Lung (tissue), 12 donors: ENCODE data around the gene CRHBP. TPM values are rescaled to one million over a fixed set of nuclear protein-coding genes. Genes with fewer than 3 reads are reported as not detected.
"Not testable (repeated sequence)": the region's sequence is repeated elsewhere in the genome, so short reads cannot be mapped to it uniquely, and the experiment has no call there.

Experiments
- ATAC-seq: fragments of 200-7000 bp; cut with Tn5 transposase; one replicate; pipeline ENCODE4 v1.9.1; 2020; ENCODE audit warnings: moderate number of reproducible peaks; ENCODE audit not compliant: insufficient read depth, low FRiP score
- DNase-seq, 3 donors: peaks; one replicate each; pipeline ENCODE4 v3.0.0-alpha.2; 2013 to 2017
- H3K27ac ChIP-seq, 2 donors: one replicate each; pipeline ENCODE4 v1.5.1; 2013; ENCODE audit warnings: mild to moderate bottlenecking in 2 of 2, moderate library complexity in 2 of 2, control low read depth in 1 of 2, inconsistent platforms in 1 of 2, low read depth in 1 of 2, low read length in 1 of 2
- H3K27me3 ChIP-seq, 3 donors: one replicate each; pipeline ENCODE4 v1.5.1; 2013; ENCODE audit warnings: low read length in 2 of 3; ENCODE audit not compliant: control insufficient read depth in 3 of 3, insufficient read depth in 3 of 3
- H3K36me3 ChIP-seq, 4 donors: one replicate each; pipeline ENCODE4 v1.5.1; 2013; ENCODE audit warnings: low read length in 4 of 4, mild to moderate bottlenecking in 1 of 4, moderate library complexity in 1 of 4; ENCODE audit not compliant: control insufficient read depth in 4 of 4, insufficient read depth in 4 of 4
- H3K4me1 ChIP-seq, 5 donors: one replicate each; pipeline ENCODE4 v1.5.1; 2013; ENCODE audit warnings: low read length in 5 of 5, mild to moderate bottlenecking in 2 of 5, moderate library complexity in 1 of 5; ENCODE audit not compliant: control insufficient read depth in 5 of 5, insufficient read depth in 5 of 5
- H3K4me3 ChIP-seq: one replicate; pipeline ENCODE4 v1.5.1; 2013; ENCODE audit warnings: mild to moderate bottlenecking, control low read depth, moderate library complexity
- H3K9ac ChIP-seq, 2 donors: one replicate each; pipeline ENCODE4 v1.5.1; 2013; ENCODE audit warnings: low read length in 2 of 2, control low read depth in 1 of 2; ENCODE audit not compliant: insufficient read depth in 1 of 2
- H3K9me3 ChIP-seq, 4 donors: one replicate each; pipeline ENCODE4 v1.5.1; 2013; ENCODE audit warnings: low read length in 3 of 4, mild to moderate bottlenecking in 1 of 4, moderate library complexity in 1 of 4; ENCODE audit not compliant: control insufficient read depth in 4 of 4, insufficient read depth in 3 of 4
- WGBS, 2 donors: extraction: QIAGEN DNeasy Blood & Tissue Kit; methylation state at CpG; one replicate each; pipeline ENCODE4 v1.1.7; 2013; 5-methylcytosine and 5-hydroxymethylcytosine counted together
- polyA plus RNA-seq, 2 donors: library from polyadenylated mRNA; stranded (reverse); fragments of 200-250 nt; gene quantifications; one replicate each; pipeline ENCODE4 v1.2.1, GENCODE V29; 2013
- total RNA-seq, 2 donors: library from RNA; depleted of rRNA in 1 of 2; stranded (reverse); fragments of >200 nt in 1 of 2; gene quantifications; one replicate each; pipeline ENCODE4 v1.2.1, GENCODE V29; 2014 to 2021
- TF ChIP-seq, protein P1 (sequence below): IDR thresholded peaks from 2 replicates; pipeline ENCODE4 v1.5.1; 2012; ENCODE audit warnings: mild to moderate bottlenecking; ENCODE audit errors: control extremely low read depth, extremely low read depth
- donor health status: control.
- donor health status: control.
- donor health status: Bipolar disorder and iron deficiency.
- donor health status: healthy.
- donor health status: DM: yes; HTN: yes; CAD: no.

CRHBP gene
- total and polyA plus RNA-seq, 4 donors, result 0.21 to 0.58 (median 0.33) TPM

DNA sequence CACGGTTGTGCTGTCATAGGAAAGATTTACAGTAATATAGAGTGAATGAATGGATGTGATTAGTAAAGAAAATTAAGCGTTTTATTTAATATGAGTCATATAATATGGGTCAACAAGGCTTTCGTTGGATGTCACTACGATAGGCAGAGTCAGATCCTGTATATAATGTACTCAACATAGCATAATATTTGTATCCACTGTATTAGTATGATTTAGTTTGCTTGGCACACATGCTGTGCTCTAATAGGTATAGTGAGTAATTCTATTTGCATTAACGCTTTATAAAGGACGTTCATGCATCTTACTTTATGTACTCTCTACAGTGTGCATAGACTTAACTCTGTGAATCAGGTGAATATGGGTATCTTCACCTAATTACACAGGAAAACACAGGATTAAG, 41.5 kb downstream of the CRHBP start:
- Histone ChIP-seq H3K9ac (no peak overlapping the region), H3K4me3 (no peak overlapping the region), H3K36me3 (no peaks in the 10 kb centered on the region), H3K27me3 (no peaks in the 10 kb centered on the region), H3K4me1 (no peaks in the 10 kb centered on the region), H3K27ac (no peak overlapping the region), H3K9me3 (no peaks in the 10 kb centered on the region)
- WGBS, 2 donors, result 78 to 85% methylated on average over 6 of the region's 6 CpGs
- ATAC-seq, result no peak
- TF ChIP-seq, protein P1, sequence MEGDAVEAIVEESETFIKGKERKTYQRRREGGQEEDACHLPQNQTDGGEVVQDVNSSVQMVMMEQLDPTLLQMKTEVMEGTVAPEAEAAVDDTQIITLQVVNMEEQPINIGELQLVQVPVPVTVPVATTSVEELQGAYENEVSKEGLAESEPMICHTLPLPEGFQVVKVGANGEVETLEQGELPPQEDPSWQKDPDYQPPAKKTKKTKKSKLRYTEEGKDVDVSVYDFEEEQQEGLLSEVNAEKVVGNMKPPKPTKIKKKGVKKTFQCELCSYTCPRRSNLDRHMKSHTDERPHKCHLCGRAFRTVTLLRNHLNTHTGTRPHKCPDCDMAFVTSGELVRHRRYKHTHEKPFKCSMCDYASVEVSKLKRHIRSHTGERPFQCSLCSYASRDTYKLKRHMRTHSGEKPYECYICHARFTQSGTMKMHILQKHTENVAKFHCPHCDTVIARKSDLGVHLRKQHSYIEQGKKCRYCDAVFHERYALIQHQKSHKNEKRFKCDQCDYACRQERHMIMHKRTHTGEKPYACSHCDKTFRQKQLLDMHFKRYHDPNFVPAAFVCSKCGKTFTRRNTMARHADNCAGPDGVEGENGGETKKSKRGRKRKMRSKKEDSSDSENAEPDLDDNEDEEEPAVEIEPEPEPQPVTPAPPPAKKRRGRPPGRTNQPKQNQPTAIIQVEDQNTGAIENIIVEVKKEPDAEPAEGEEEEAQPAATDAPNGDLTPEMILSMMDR, result no peak
- no peak for DNase-seq

DNA sequence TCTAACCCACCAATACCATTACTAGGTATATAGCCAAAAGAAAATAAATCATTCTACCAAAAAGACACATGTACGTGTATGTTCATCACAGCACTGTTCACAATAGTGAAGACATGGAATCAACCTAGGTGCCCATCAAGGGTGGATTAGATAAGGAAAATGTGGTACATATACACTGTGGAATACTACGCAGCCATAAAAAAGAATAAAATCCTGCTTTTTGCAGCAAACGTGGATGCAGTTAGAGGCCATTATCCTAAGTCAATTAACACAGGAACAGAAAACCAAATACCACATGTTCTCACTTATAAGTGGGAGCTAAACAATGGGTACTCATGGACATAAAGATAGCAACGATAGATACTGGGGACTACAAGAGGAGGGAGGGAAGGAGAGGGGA, 45.4 kb downstream of the CRHBP start:
- not testable (repeated sequence) for DNase-seq, H3K27me3 ChIP-seq, ATAC-seq, H3K27ac ChIP-seq, H3K9me3 ChIP-seq, H3K4me1 ChIP-seq, H3K4me3 ChIP-seq, H3K36me3 ChIP-seq, H3K9ac ChIP-seq
- WGBS, 2 donors, result 92 to 95% methylated on average over 4 of the region's 4 CpGs

DNA sequence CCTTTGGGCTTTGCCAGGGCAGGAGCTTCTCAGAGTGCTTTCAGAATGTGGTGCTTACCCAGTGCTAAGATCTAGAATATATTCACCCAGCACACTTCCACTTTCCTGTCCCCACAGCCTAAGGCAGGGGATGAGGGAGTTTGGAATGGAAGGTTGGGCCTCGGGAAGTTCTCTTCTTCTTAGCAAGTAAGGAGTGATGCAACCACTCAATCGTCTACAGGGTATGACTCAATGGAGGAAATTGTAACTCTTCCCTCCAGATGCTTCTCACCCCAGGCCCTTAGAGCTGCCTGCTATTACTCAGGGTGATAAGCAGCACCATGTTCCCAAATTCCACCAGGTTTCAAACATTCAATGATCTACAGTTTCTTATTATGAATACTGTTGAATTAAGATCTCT, 46.6 kb downstream of the CRHBP start:
- H3K27me3 ChIP-seq, result peaks cover 0 to 3% (median 0%) of the 10 kb centered on the region in 3 donors

DNA sequence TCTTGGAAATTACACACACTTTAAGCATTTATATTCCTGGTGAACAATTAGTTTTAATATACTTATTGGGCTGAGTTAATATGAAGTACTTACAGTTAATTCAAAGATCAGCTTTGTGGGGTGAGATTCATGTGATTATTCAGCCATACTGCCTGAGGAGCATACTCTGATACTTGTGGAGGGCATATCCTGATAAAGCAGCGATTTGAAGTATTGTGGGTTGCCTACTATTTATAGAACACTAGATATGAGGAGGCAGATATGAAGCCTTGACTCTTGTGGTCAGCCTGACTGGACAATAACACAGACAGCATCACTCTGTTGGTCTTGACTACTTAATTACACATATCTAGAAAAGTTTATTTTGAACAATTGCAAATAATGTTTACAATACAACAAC, 50.4 kb downstream of the CRHBP start:
- H3K4me1 ChIP-seq, result no peaks in the 10 kb centered on the region
- no peaks in the 10 kb centered on the region for H3K9me3 ChIP-seq
- TF ChIP-seq, protein P1, result no peak
- no peak for DNase-seq
- no peak overlapping the region for H3K9ac ChIP-seq
- H3K36me3 ChIP-seq, result no peaks in the 10 kb centered on the region
- WGBS, 2 donors, result 38 to 62% methylated on average over 1 of the region's 1 CpG
- peaks cover 0 to 3% (median 0%) of the 10 kb centered on the region in 3 donors for H3K27me3 ChIP-seq
- no peak overlapping the region for H3K4me3 ChIP-seq
- H3K27ac ChIP-seq, result no peak overlapping the region
- ATAC-seq, result no peak

More for the DNA sequence above, 46.6 kb downstream of the CRHBP start:
- TF ChIP-seq, protein P1, result no peak
- 33 to 61% methylated on average over 2 of the region's 2 CpGs for WGBS, 2 donors
- no peaks in the 10 kb centered on the region for H3K4me1 ChIP-seq
- ATAC-seq (no peak), DNase-seq (no peak)
- no peak overlapping the region for H3K9ac ChIP-seq
- no peak overlapping the region for H3K27ac ChIP-seq
- H3K36me3 ChIP-seq, result no peaks in the 10 kb centered on the region
- no peak overlapping the region for H3K4me3 ChIP-seq
- H3K9me3 ChIP-seq, result no peaks in the 10 kb centered on the region
